Measurements from ENCODE around the gene PEX16.

Gene PEX16

DNA sequence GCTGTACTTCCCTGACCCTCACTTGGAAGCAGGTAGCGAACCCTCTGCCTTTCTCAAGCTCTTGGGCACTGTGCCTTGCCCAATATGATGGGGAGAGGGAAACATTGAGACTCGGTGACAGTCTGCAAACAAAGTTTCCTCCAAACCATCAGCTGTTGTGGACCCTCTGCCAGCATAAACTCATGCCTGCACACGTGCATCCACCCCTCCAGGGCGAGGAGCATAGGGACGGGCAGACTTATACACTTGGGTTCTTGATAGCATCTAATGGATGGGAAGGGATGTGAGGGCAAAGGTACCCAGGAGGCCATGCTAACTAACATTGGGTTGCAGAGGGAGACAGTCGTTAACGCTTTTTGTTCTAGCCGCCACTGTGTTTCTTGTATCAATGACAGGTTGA is 40.5 kb downstream of the PEX16 start:
- Histone ChIP-seq H3K27ac (no peak overlapping the region), H3K9me3 (ENCODE audit: severe bottlenecking) (no peaks in the 10 kb centered on the region), H3K36me3 (peaks cover 15% of the 10 kb centered on the region), H3K27me3 (ENCODE audit: insufficient read depth, low read depth, severe bottlenecking) (no peaks in the 10 kb centered on the region), H3K4me3 (ENCODE audit: low read depth, low read length) (no peak overlapping the region)
- TF ChIP-seq, protein P1, sequence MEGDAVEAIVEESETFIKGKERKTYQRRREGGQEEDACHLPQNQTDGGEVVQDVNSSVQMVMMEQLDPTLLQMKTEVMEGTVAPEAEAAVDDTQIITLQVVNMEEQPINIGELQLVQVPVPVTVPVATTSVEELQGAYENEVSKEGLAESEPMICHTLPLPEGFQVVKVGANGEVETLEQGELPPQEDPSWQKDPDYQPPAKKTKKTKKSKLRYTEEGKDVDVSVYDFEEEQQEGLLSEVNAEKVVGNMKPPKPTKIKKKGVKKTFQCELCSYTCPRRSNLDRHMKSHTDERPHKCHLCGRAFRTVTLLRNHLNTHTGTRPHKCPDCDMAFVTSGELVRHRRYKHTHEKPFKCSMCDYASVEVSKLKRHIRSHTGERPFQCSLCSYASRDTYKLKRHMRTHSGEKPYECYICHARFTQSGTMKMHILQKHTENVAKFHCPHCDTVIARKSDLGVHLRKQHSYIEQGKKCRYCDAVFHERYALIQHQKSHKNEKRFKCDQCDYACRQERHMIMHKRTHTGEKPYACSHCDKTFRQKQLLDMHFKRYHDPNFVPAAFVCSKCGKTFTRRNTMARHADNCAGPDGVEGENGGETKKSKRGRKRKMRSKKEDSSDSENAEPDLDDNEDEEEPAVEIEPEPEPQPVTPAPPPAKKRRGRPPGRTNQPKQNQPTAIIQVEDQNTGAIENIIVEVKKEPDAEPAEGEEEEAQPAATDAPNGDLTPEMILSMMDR (IDR thresholded peaks at IDR 0.05; ENCODE audit: low read depth, low read length) = no peak
- no peak for DNase-seq

DNA sequence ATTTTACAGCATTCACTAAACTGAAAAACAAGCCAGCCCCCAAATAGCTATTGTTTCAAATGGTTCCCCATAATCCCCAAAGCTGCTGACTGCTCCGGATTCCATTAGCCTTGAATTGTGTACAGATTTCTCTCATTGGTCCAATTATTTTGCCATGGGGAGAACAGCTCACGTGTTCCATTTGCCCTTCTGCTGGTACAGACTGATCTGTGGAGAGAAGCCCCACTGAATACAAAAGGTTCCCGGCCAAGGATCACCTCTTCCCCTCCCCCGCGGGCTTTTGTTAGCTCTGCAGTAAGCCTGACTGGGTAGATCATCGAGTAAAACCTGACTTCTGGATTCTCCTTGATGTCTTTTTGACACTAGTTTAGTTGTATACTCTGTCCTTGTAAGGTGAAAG is 41.3 kb downstream of the PEX16 start:
- no peaks in the 10 kb centered on the region for H3K27me3 ChIP-seq (ENCODE audit: insufficient read depth, low read depth, severe bottlenecking)
- no peak overlapping the region for H3K4me3 ChIP-seq (ENCODE audit: low read depth, low read length)
- no peaks in the 10 kb centered on the region for H3K9me3 ChIP-seq (ENCODE audit: severe bottlenecking)
- H3K36me3 ChIP-seq = peaks cover 17% of the 10 kb centered on the region
- TF ChIP-seq, protein P1 (IDR thresholded peaks at IDR 0.05; ENCODE audit: low read depth, low read length) = no peak
- H3K27ac ChIP-seq = no peak overlapping the region; the same call in 1 of the 2 replicates
- DNase-seq = no peak

DNA sequence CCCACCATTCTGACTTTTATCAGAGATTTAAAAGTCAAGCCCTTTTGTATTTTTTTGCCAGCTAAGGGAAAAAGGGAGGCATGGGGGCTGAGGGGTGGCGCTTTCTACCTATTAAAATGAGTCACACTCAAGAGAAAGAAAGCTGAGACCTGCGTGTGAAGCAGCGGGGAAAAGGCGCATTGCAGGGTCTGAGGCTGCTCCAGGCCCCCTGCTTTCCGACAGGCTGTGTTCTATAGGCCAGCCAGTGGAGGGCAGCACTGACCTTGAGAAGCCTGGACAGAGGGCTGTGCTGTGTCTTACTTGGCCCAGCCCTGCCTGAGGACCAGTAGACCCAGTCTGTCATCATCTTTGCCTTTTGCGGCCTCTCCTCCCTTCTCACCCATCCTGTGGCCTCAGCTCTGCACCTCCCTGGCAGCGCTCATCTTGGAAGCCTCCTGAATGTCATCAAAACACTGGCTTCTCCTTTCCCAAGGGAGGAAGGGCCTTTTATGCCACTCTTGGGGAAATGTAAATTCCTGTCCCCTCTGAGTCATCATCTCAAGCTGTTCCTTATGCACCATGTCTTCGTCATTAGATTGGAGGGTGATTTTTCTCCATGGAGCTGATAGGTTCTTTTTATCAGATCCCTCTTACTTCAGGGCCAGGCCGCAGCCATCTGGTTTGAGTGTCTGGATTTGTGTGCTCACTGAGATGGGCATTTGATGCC is 44.9 kb downstream of the PEX16 start:
- peaks cover 43% of the 10 kb centered on the region for H3K36me3 ChIP-seq
- peak; percentile 79 for DNase-seq
- TF ChIP-seq, protein P1 (IDR thresholded peaks at IDR 0.05; ENCODE audit: low read depth, low read length) = peak; percentile 94
- H3K4me3 ChIP-seq (ENCODE audit: low read depth, low read length) = no peak overlapping the region
- no peak overlapping the region for H3K27ac ChIP-seq
- H3K9me3 ChIP-seq (ENCODE audit: severe bottlenecking) = no peaks in the 10 kb centered on the region
- H3K27me3 ChIP-seq (ENCODE audit: insufficient read depth, low read depth, severe bottlenecking) = no peaks in the 10 kb centered on the region

DNA sequence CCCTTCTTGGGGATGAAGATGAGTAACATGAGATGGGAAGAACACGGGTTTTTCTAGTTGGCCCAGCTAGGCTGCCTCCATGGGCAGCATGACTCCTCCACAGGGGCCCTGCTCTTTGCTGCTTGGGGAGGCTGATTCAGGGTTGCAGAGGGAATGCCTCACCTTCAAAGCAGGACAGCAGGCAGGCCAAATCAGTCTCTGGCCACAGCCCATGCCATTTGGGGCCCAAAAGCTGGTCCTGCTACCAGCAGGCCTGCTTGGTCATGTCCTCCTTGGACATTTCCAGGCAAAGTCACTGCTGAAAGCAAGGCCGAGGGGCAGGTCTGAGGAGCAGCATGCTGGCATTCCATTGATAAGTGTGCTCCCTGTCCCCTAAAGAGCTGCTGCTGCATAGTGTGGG is 46.0 kb downstream of the PEX16 start:
- Histone ChIP-seq H3K36me3 (peaks cover 51% of the 10 kb centered on the region), H3K9me3 (ENCODE audit: severe bottlenecking) (no peaks in the 10 kb centered on the region), H3K27ac (no peak overlapping the region)

DNA sequence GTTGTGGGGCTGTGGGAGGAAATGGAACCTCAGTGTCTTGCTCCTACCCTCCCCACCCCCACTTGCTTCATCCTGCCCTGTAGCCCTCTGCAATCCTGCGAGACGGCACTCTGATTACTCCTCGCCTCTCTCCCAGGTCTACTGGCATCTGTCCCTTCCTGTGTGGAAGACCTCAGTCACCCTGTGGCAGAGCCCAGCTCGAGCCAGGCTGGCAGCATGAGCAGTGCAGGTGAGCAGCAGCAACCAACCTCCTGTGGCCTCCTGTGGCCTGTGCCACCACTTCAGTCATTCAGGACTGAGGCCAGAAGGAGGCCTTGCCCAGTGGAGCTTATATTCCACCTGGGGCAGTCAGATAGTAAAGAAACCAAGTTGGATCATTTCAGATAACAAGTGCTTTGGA is 47.0 kb downstream of the PEX16 start:
- no peaks in the 10 kb centered on the region for H3K9me3 ChIP-seq (ENCODE audit: severe bottlenecking)
- TF ChIP-seq, protein P1 (IDR thresholded peaks at IDR 0.05; ENCODE audit: low read depth, low read length) = no peak
- DNase-seq = no peak
- no peak overlapping the region for H3K27ac ChIP-seq
- peaks cover 51% of the 10 kb centered on the region for H3K36me3 ChIP-seq
- no peak overlapping the region for H3K4me3 ChIP-seq (ENCODE audit: low read depth, low read length)
- no peaks in the 10 kb centered on the region for H3K27me3 ChIP-seq (ENCODE audit: insufficient read depth, low read depth, severe bottlenecking)

More for the DNA sequence above, 46.0 kb downstream of the PEX16 start:
- Histone ChIP-seq H3K4me3 (ENCODE audit: low read depth, low read length) (no peak overlapping the region), H3K27me3 (ENCODE audit: insufficient read depth, low read depth, severe bottlenecking) (no peaks in the 10 kb centered on the region)
- DNase-seq = no peak
- TF ChIP-seq, protein P1 (IDR thresholded peaks at IDR 0.05; ENCODE audit: low read depth, low read length) = no peak

DNA sequence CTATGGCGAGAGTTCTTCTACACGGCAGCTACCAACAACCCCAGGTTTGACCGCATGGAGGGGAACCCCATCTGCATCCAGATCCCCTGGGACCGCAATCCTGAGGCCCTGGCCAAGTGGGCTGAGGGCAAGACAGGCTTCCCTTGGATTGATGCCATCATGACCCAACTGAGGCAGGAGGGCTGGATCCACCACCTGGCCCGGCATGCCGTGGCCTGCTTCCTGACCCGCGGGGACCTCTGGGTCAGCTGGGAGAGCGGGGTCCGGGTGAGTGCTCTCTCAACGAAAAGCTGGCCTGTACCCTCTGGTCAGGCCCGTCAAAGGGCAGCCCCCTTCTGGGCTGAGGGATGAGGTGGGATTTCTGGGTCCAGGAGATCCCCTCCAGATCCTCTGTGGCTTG is 48.1 kb downstream of the PEX16 start:
- Histone ChIP-seq H3K27me3 (ENCODE audit: insufficient read depth, low read depth, severe bottlenecking) (no peaks in the 10 kb centered on the region), H3K27ac (no peak overlapping the region), H3K4me3 (ENCODE audit: low read depth, low read length) (no peak overlapping the region), H3K9me3 (ENCODE audit: severe bottlenecking) (no peaks in the 10 kb centered on the region), H3K36me3 (peaks cover 51% of the 10 kb centered on the region)
- TF ChIP-seq, protein P1 (IDR thresholded peaks at IDR 0.05; ENCODE audit: low read depth, low read length) = no peak
- no peak for DNase-seq

All from WERI-Rb-1 (cell line).